Endodermal cell (in vitro differentiated cells): ENCODE data around the gene TBX3. TPM values are rescaled to one million over a fixed set of nuclear protein-coding genes. Genes with fewer than 3 reads are reported as not detected.
A peak's percentile ranks its signal among the peaks of the same experiment; 100 is the strongest.

Experiments
- DNase-seq: peaks from one replicate; pipeline ENCODE4 v3.0.0-alpha.2; 2017
- H3K27ac ChIP-seq: 2 replicates; pipeline ENCODE4 v1.5.1; 2013; ENCODE audit warnings: mild to moderate bottlenecking, low read depth, low read length, moderate library complexity
- H3K27me3 ChIP-seq: 2 replicates; pipeline ENCODE4 v1.6.1; 2013; ENCODE audit warnings: mild to moderate bottlenecking, low read length, moderate library complexity; ENCODE audit not compliant: insufficient read depth, control insufficient read depth, poor library complexity, severe bottlenecking
- H3K36me3 ChIP-seq: 2 replicates; pipeline ENCODE4 v1.7.0; 2013; ENCODE audit warnings: mild to moderate bottlenecking, low read length, moderate library complexity; ENCODE audit not compliant: control insufficient read depth, insufficient read depth
- H3K4me1 ChIP-seq: one replicate; pipeline ENCODE4 v1.7.0; 2013; ENCODE audit warnings: low read length; ENCODE audit not compliant: control insufficient read depth, insufficient read depth
- H3K4me3 ChIP-seq: 2 replicates; pipeline ENCODE4 v1.5.1; 2013; ENCODE audit warnings: mild to moderate bottlenecking, low read length, moderate library complexity
- H3K9ac ChIP-seq: 2 replicates; pipeline ENCODE4 v1.6.1; 2013; ENCODE audit warnings: mild to moderate bottlenecking, low read length, moderate library complexity; ENCODE audit not compliant: poor library complexity, severe bottlenecking; ENCODE audit errors: extremely low read depth
- H3K9me3 ChIP-seq: 2 replicates; pipeline ENCODE4 v1.6.1; 2013; ENCODE audit warnings: mild to moderate bottlenecking, low read length, moderate library complexity; ENCODE audit not compliant: control insufficient read depth
- H3K27ac Mint-ChIP-seq: 2 replicates; pipeline ENCODE4 v1.8.0; 2020; ENCODE audit warnings: mixed read lengths
- H3K27me3 Mint-ChIP-seq: 2 replicates; pipeline ENCODE4 v1.8.0; 2021; ENCODE audit warnings: mild to moderate bottlenecking, mixed read lengths; ENCODE audit not compliant: insufficient read depth
- H3K36me3 Mint-ChIP-seq: 2 replicates; pipeline ENCODE4 v1.8.0; 2020; ENCODE audit warnings: low read depth, mixed read lengths
- H3K4me1 Mint-ChIP-seq: 2 replicates; pipeline ENCODE4 v1.8.0; 2020; ENCODE audit warnings: mixed read lengths
- H3K4me3 Mint-ChIP-seq: 2 replicates; pipeline ENCODE4 v1.8.0; 2020; ENCODE audit warnings: mild to moderate bottlenecking, moderate library complexity, mixed read lengths
- H3K9me3 Mint-ChIP-seq: 2 replicates; pipeline ENCODE4 v1.8.0; 2020; ENCODE audit warnings: mild to moderate bottlenecking, mixed read lengths
- WGBS, 2 experiments: methylation state at CpG; one replicate each; pipeline versions ENCODE4 v1.1.5 to v1.1.7; 2013; ENCODE audit warnings: missing lambda C conversion rate in 2 of 2, mixed read lengths in 1 of 2; ENCODE audit not compliant: insufficient coverage in 1 of 2, insufficient read length in 1 of 2; 5-methylcytosine and 5-hydroxymethylcytosine counted together
- total RNA-seq, 2 donors: library from RNA; stranded (reverse); fragmentation: NEBNext Ultra II Directional in 1 of 2; extraction: Animal tissue kit (Norgen Biotek cat#: 25700) in 1 of 2; gene quantifications; 2 replicates in 1 of 2; 3 replicates in 1 of 2; pipeline ENCODE4 v1.2.1, GENCODE V29; 2021
- TF ChIP-seq, protein P1 (sequence below): fragments of 200-600 bp; sonication (generic); conservative IDR thresholded peaks from 2 replicates; pipeline ENCODE4 v1.5.0; 2021; ENCODE audit warnings: antibody characterized with exemption, mild to moderate bottlenecking

Gene TBX3
- total RNA-seq, 2 donors from 2014 or later: 80.8 to 88.1 TPM

DNA sequence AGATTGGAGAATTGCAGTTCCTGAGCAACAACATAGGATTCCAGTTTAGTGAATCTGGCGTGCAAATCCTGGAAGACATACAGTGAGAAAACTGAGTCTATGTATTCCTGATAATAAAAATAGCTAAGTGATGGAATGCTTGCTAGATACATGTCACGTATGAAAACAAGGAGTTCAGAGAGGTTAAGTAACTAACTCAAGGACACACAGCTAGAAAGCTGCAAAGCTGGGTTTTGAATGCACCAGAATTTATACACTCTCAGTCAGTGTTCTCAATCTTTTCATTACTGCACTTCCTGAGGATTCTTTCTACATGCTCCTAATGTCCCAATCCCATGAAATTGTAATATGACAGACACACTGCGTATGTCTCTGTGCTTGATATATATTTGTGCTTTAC lies 35.3 kb downstream of the TBX3 start:
- H3K4me1 ChIP-seq: no peaks in the 10 kb centered on the region
- Mint-ChIP-seq H3K36me3 (peaks cover 3% of the 10 kb centered on the region), H3K9me3 (no peaks in the 10 kb centered on the region), H3K27ac (no peak overlapping the region), H3K4me1 (peaks cover 6% of the 10 kb centered on the region), H3K27me3 (peaks cover 2% of the 10 kb centered on the region), H3K4me3 (no peak overlapping the region)
- no peaks in the 10 kb centered on the region for H3K9me3 ChIP-seq
- no peaks in the 10 kb centered on the region for H3K27me3 ChIP-seq
- 94 to 100% methylated on average over 2 to 3 of the region's 3 CpGs for WGBS, 2 experiments
- no peak overlapping the region for H3K4me3 ChIP-seq
- TF ChIP-seq, protein P1, sequence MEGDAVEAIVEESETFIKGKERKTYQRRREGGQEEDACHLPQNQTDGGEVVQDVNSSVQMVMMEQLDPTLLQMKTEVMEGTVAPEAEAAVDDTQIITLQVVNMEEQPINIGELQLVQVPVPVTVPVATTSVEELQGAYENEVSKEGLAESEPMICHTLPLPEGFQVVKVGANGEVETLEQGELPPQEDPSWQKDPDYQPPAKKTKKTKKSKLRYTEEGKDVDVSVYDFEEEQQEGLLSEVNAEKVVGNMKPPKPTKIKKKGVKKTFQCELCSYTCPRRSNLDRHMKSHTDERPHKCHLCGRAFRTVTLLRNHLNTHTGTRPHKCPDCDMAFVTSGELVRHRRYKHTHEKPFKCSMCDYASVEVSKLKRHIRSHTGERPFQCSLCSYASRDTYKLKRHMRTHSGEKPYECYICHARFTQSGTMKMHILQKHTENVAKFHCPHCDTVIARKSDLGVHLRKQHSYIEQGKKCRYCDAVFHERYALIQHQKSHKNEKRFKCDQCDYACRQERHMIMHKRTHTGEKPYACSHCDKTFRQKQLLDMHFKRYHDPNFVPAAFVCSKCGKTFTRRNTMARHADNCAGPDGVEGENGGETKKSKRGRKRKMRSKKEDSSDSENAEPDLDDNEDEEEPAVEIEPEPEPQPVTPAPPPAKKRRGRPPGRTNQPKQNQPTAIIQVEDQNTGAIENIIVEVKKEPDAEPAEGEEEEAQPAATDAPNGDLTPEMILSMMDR: no peak
- no peaks in the 10 kb centered on the region for H3K36me3 ChIP-seq
- DNase-seq: no peak
- H3K27ac ChIP-seq: no peak overlapping the region
- H3K9ac ChIP-seq: no peak overlapping the region

DNA sequence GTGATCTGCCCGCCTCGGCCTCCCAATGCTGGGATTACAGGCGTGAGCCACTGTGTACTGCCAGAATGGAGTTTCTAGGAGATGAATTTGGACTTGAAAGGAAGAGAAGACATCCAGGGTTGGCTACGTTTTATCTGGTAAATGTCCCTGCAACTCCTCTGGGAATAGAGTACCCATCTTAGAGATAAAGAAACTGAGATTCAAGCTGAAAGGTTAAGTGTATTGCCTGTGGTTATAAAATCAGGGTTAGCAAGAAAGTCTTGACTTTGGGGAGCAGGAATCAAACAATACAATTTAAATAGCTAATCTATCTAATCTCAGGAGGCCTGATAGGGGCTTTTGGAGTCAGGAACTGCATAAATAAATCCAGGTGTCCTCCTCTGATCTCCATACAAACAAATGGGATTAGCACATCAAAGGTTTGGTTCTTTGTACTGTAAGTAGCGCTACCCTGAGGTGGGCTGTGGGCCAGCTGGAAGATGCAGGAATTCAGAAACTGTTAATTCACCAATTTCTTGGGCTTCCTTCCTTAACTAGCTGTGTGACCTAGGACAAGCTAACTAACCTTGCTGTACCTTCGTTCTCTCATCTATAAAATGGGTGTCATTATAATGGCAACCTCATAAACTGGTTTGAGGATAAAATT lies 45.1 kb downstream of the TBX3 start:
- H3K9ac ChIP-seq: no peak overlapping the region
- Mint-ChIP-seq H3K4me1 (peaks cover 46% of the 10 kb centered on the region), H3K36me3 (no peaks in the 10 kb centered on the region), H3K27ac (no peak overlapping the region), H3K9me3 (no peaks in the 10 kb centered on the region), H3K4me3 (no peak overlapping the region), H3K27me3 (peaks cover 16% of the 10 kb centered on the region)
- H3K4me3 ChIP-seq: no peak overlapping the region
- no peaks in the 10 kb centered on the region for H3K27me3 ChIP-seq
- TF ChIP-seq, protein P1: peak; percentile 23
- H3K36me3 ChIP-seq: no peaks in the 10 kb centered on the region
- peak; percentile 84 for DNase-seq
- no peak overlapping the region for H3K27ac ChIP-seq
- peaks cover 6% of the 10 kb centered on the region for H3K4me1 ChIP-seq
- H3K9me3 ChIP-seq: no peaks in the 10 kb centered on the region
- WGBS, 2 experiments: 50 to 55% methylated on average over 4 to 6 of the region's 6 CpGs

DNA sequence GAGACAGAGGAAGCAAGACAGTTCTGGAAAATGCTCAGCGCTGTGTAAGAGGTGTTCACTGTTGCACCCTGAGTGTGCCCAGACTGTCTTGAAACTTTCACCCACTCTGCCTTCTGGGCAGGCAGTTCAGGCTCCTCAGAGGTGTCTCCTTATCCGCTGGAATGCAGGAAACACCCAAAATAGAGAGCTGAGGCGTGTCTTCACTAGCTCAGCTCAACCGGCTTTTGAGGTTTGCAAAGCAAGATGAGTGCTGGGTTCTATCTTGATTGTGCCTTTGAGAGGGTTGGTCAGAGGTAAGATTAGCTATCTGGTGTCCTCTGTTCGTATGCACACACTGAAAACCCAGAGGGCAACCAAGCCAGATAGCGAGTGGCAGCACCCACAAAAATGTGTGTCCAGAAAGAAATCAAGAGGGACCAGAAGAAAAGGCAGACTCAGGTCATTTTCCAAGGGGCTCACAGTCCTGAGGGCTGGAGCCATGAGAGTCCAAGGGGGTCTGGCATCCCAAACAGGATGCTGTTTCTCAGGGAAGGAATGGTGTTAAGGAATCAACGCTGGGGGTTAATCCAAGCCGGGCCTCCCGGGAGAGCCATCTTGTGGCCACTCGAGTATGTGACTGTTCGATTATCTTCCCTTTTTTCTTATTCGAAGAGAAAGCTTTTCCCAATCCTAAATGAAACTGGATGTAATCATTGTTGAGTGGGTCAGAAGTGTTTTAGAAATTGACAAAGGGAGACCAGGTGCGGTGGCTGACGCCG lies 47.1 kb downstream of the TBX3 start:
- H3K36me3 Mint-ChIP-seq: no peaks in the 10 kb centered on the region
- H3K4me3 Mint-ChIP-seq: no peak overlapping the region

More for the DNA sequence above, 47.1 kb downstream of the TBX3 start:
- peak; percentile 87 for DNase-seq
- Histone ChIP-seq H3K27ac (no peak overlapping the region), H3K36me3 (no peaks in the 10 kb centered on the region), H3K9ac (no peak overlapping the region), H3K27me3 (no peaks in the 10 kb centered on the region), H3K9me3 (no peaks in the 10 kb centered on the region), H3K4me1 (peaks cover 6% of the 10 kb centered on the region), H3K4me3 (no peak overlapping the region)
- no peaks in the 10 kb centered on the region for H3K9me3 Mint-ChIP-seq
- 60 to 71% methylated on average over 7 to 15 of the region's 15 CpGs for WGBS, 2 experiments
- H3K27me3 Mint-ChIP-seq: peaks cover 16% of the 10 kb centered on the region
- H3K27ac Mint-ChIP-seq: peak overlapping the region; percentile 91
- H3K4me1 Mint-ChIP-seq: peaks cover 45% of the 10 kb centered on the region
- TF ChIP-seq, protein P1: peak; percentile 78
